ENCODE data around the gene HAUS5. TPM values are rescaled to one million over a fixed set of nuclear protein-coding genes. Genes with fewer than 3 reads are reported as not detected.

Gene HAUS5
- total RNA-seq, 1 experiment from 2014 or later: 31.7 TPM

- Histone ChIP-seq H3K27me3 (ENCODE audit: insufficient read depth, low read length) (peaks cover 5% of the 10 kb centered on the region; the same call in 1 of the 2 replicates), H3K36me3 (ENCODE audit: control insufficient read depth in 1 of 2, insufficient read depth in 2 of 2, low read length in 2 of 2) (no peaks in the 10 kb centered on the region), H3K79me2 (ENCODE audit: insufficient read depth, low read length) (no peaks in the 10 kb centered on the region), H3K4me2 (ENCODE audit: low read length) (peak overlapping the region; percentile 87), H3K4me1 (ENCODE audit: control insufficient read depth in 1 of 2, insufficient read depth in 2 of 2, low read length in 2 of 2) (peaks cover 2 to 17% of the 10 kb centered on the region in 2 experiments; a peak in 2 of 4 replicates), H4K20me1 (ENCODE audit: insufficient read depth) (no peaks in the 10 kb centered on the region), H3K9me3 (ENCODE audit: control insufficient read depth in 1 of 2, insufficient read depth in 1 of 2, low read depth in 1 of 2, low read length in 2 of 2) (no peaks in the 10 kb centered on the region), H2AFZ (ENCODE audit: low read depth, low read length, poor library complexity, severe bottlenecking) (peak overlapping the region; percentile 3), H3K9ac (ENCODE audit: low read length) (peak overlapping the region; percentile 58), H3K4me3 (replicated peaks in 1 of 2; ENCODE audit: low read depth in 1 of 2, low read length in 2 of 2) (peak overlapping the region; percentile 59 to 65), H3K9me2 (ENCODE audit: insufficient read depth) (no peaks in the 10 kb centered on the region), H3K27ac (ENCODE audit: low read depth, low read length) (peak overlapping the region; percentile 61)
- TSS peak; percentile 95 for BruUV-seq (replicated peaks)
- peak; percentile 53 for DNase-seq (ENCODE audit: low read depth, low spot score)
- POLR2A ChIA-PET: interaction anchor here (0.6 to 2.0 kb wide), 8 partner anchors 9 to 72 kb away, joined by 3 to 18 read pairs (median 5); partner anchors contain the start of genes COX6B1, PSENEN and U2AF1L4
- peak; percentile 69 for TF ChIP-seq POLR2AphosphoS5 (IDR thresholded peaks at IDR 0.05; ENCODE audit: low read depth, low read length)
- 0 out of 2 replicates have a peak, but pooled peaks have one; percentile 31 for TF ChIP-seq SIN3A (IDR thresholded peaks at IDR 0.05; ENCODE audit: low read depth)
- TF ChIP-seq CBX3 (IDR thresholded peaks at IDR 0.05; ENCODE audit: low read depth): no peak
- TF ChIP-seq MAX (IDR thresholded peaks at IDR 0.05): peak; percentile 65; the same call in 1 of the 2 replicates
- TF ChIP-seq ZNF274 (IDR thresholded peaks at IDR 0.05; ENCODE audit: low read depth, low read length): no peak
- no peak for TF ChIP-seq SRF (IDR thresholded peaks at IDR 0.05; ENCODE audit: low read depth)
- ATAC-seq: peak; percentile 98
- RAD21 ChIA-PET (ENCODE audit: low non-redundant PET in 1 of 2, low total read pairs in 2 of 2, uncharacterized antibody in 2 of 2, unreplicated experiment in 2 of 2): interaction anchor here in 1 of 2 experiments (0.6 to 0.8 kb wide), 2 partner anchors 146 to 320 kb away, joined by 3 read pairs; no protein-coding TSS in a partner anchor
- intact Hi-C loops (cut with micrococcal nuclease): no loop called here
- CTCF ChIA-PET: interaction anchor here (0.5 to 1.6 kb wide), 6 partner anchors 9 to 163 kb away, joined by 3 to 6 read pairs (median 3); no protein-coding TSS in a partner anchor
These were observed 60.7 kb downstream of the HAUS5 start for GRCh38 chr19:35673121-35673804.

Other genes starting within 250 kb of the HAUS5 start
- not detected for gene GPR42, start 241.7 kb upstream of the HAUS5 start, total RNA-seq (2021; ENCODE audit: unreplicated experiment)
- not detected for gene FFAR2, start 164.5 kb upstream of the HAUS5 start, total RNA-seq (2021; ENCODE audit: unreplicated experiment)
- gene KRTDAP, start 122.3 kb upstream of the HAUS5 start, total RNA-seq (2021; ENCODE audit: unreplicated experiment): 0.74 TPM
- gene DMKN, start 99.1 kb upstream of the HAUS5 start, total RNA-seq (2021; ENCODE audit: unreplicated experiment): 246 TPM
- 0.66 TPM for gene SBSN, start 84.4 kb upstream of the HAUS5 start, total RNA-seq (2021; ENCODE audit: unreplicated experiment)
- not detected for gene GAPDHS, start 79.3 kb upstream of the HAUS5 start, total RNA-seq (2021; ENCODE audit: unreplicated experiment)
- 128 TPM for gene TMEM147, start 67.1 kb upstream of the HAUS5 start, total RNA-seq (2021; ENCODE audit: unreplicated experiment)
- 0.27 TPM for gene ATP4A, start 49.1 kb upstream of the HAUS5 start, total RNA-seq (2021; ENCODE audit: unreplicated experiment)
- not detected for gene PMIS2, start 26.6 kb upstream of the HAUS5 start, total RNA-seq (2021; ENCODE audit: unreplicated experiment)
- gene RBM42, start 16.3 kb downstream of the HAUS5 start, total RNA-seq (2021; ENCODE audit: unreplicated experiment): 87.2 TPM
- gene ETV2, start 29.0 kb downstream of the HAUS5 start, total RNA-seq (2021; ENCODE audit: unreplicated experiment): 1.5 TPM
- 496 TPM for gene COX6B1, start 35.6 kb downstream of the HAUS5 start, total RNA-seq (2021; ENCODE audit: unreplicated experiment)
- gene UPK1A, start 53.8 kb downstream of the HAUS5 start, total RNA-seq (2021; ENCODE audit: unreplicated experiment): 0.69 TPM
- gene ZBTB32, start 91.8 kb downstream of the HAUS5 start, total RNA-seq (2021; ENCODE audit: unreplicated experiment): not detected
- 29.9 TPM for gene KMT2B, start 105.3 kb downstream of the HAUS5 start, total RNA-seq (2021; ENCODE audit: unreplicated experiment)
- 8.3 TPM for gene IGFLR1, start 129.7 kb downstream of the HAUS5 start, total RNA-seq (2021; ENCODE audit: unreplicated experiment)
- 15.6 TPM for gene U2AF1L4, start 132.7 kb downstream of the HAUS5 start, total RNA-seq (2021; ENCODE audit: unreplicated experiment)
- 55.3 TPM for gene PSENEN, start 132.9 kb downstream of the HAUS5 start, total RNA-seq (2021; ENCODE audit: unreplicated experiment)
- 10.1 TPM for gene LIN37, start 135.8 kb downstream of the HAUS5 start, total RNA-seq (2021; ENCODE audit: unreplicated experiment)
- 0.93 TPM for gene HSPB6, start 144.3 kb downstream of the HAUS5 start, total RNA-seq (2021; ENCODE audit: unreplicated experiment)
- 42.5 TPM for gene PROSER3, start 145.4 kb downstream of the HAUS5 start, total RNA-seq (2021; ENCODE audit: unreplicated experiment)
- 30.2 TPM for gene ARHGAP33, start 162.8 kb downstream of the HAUS5 start, total RNA-seq (2021; ENCODE audit: unreplicated experiment)
- 0.44 TPM for gene PRODH2, start 200.1 kb downstream of the HAUS5 start, total RNA-seq (2021; ENCODE audit: unreplicated experiment)
- 0.57 TPM for gene NPHS1, start 239.8 kb downstream of the HAUS5 start, total RNA-seq (2021; ENCODE audit: unreplicated experiment)
- gene KIRREL2, start 244.2 kb downstream of the HAUS5 start, total RNA-seq (2021; ENCODE audit: unreplicated experiment): 1.3 TPM